ENCODE measurements around the gene MSGN1.
"Not testable (repeated sequence)": the region's sequence is repeated elsewhere in the genome, so short reads cannot be mapped to it uniquely, and the experiment has no call there.

Gene MSGN1

DNA sequence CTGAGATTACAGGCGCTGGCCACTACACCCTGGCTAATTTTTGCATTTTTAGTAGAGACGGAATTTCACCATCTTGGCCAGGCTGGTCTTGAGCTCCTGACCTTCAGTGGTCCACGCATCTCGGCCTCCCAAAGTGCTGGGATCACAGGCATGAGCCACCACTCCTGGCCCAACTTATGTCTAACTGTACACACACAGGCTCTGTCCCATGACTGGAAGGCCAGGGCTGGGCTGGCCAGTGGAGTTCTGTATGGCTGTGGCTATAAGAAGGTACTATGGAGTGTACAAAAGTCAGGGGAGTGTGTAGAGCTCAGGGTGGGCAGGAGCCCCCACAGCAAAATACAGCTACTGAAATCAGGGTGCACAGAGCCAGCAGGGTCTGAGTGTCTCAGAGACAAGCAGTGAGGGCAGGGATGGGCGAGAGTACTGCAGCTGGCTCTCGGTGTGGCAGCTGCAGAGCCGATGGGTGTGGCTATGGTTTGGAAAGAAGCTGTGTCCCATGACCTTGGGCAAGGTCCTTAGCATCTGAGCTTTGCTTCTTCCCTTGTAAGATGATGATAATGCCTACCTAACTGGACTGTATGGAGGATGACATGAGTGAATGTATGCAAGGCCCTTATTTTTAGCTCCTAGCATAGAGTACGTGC, 10.4 kb upstream of the MSGN1 start:
- DNase-seq (ENCODE audit: low read depth), result no peak

DNA sequence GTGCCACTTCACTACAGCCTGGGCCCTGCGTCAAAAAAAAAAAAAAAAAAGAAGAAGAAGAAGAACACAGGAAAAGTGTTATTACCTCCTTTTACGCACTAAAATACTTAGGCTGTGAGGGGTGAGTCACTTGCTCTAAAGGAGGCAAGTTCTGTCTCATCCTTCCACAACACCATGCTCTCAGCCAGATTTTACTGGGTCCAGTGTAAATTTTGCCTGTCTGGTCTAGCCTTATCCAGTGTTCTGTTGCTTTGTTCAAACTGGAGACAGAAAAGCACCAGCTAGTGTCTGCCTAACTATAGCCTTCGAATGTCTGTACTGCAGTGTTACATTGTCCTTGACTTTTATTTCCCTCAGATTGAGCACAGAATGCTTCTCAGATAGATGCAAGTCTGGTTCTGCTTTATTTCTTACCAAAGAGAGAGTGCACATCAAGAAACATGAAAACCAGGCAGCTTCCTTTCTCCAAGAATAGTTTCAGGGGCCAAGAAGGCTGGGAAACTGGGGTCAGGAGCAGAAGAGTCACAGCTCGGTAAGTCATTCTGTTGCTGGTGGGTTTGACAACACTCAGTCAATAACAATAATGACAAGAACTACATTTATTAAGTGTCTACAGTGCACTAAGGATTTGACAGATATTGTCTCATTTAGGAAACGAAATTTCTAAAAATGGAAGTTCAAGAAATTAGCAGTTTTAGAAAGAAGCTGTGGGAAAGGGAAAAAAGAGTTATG, 3.1 kb upstream of the MSGN1 start:
- DNase-seq (ENCODE audit: low read depth), result no peak

DNA sequence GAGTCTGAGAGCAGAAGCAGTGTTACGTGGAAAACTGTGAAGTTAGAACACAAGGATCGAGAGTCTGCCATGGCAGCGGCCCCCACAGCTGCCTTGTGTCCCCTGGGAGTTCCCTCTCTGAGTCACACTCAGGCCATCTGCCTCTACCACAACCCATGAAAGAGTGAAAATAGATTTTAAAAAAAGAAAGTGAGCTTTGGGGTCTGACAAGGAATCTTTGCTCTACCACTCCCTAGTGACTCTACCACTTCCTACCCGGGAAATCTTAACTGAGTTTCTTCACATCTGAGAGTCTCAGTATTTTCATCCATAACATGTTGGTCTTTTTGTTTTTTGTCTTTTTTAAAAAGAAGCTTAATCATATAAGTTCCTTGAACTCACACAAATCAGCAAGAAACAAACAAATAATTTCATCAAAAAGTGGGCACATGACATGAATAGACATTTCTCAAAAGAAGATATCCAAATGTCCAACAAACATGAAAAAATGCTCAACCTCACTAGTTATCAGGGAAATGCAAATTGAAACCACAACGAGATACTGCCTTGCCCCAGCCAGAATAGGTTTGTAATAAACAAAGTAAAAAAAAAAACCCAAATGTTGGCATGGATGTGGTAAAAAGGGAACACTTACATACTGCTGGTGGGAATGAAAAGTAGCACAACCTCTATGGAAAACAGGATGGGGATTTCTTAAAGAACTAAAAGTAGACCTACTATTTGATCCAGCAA, 2.4 kb upstream of the MSGN1 start:
- no peak for DNase-seq (ENCODE audit: low read depth)

DNA sequence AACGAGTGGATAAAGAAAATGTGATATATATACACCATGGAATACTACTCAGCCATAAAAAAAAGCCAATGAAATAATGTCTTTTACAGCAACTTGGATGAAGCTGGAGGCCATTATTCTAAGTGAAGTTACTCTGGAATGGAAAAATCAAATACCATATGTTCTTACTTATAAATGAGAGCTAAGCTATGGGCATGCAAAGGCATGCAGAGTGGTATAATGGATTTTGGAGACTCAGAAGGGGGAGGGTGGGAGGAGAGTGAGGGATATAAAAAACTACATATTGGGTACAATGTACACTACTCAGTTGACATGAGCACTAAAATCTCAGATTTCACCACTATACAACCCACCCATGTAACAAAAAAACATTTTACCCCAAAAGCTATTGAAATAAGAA, 1.7 kb upstream of the MSGN1 start:
- no peak for DNase-seq (ENCODE audit: low read depth)

DNA sequence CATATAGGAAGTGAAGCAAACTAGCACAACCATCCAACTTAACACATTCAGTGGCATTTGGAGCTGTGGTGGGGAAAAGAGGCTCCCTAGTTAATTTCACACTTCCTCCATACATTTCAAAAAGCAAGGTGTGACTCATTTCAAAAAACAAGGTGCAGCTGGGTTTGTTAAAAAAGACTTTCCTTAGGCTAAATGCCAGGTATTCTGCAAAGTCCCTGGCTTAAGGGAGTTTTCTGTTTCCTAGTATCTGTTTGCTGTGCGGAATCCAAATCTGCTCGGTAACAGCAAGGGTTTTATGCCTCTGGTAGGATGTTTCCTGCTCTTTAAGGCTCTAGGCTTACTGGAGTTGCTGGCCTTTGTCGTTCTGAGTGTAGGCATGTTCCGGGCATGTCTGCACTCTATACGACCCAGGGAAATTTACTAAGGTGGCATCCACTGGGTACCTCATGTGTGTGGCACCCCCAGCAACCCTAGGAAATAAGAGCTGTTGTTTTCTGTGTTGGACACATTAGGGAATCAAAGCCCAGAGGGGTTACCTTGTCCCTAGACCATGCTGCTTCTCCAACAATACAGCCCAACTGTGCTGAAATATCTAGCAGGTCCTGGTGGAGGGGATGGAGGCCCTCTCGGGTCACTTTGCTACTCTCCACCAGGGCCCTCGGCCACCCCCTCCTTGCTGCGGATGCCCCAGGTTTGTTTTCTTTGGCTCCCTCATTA, 634 bp upstream of the MSGN1 start:
- no peak for DNase-seq (ENCODE audit: low read depth)

DNA sequence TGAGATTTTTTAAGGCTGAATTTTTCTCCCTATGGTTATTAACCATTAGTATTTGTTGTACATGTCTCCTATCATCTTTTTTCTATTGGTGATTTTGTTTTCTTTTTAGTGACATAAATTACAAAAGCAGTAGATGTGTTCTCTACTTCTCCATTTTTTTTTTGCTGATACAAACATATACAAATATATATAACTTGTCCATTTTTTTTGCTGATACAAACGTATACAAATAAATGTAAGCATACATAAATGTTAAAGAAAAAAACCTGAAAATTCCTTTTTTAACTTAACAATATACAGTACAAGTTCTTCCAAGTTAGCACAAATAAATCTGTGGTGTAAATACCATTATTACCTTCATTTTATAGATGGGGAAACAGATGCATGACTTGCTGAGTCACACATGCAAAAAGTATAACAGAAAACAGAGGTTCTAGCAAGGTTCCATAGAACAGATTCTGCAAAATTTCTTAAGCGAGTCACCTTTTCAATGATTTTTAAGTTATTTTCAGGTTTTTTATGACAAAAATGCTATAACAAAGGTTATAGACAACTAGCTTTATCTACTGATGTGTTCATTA, 2.1 kb downstream of the MSGN1 start:
- DNase-seq (ENCODE audit: low read depth), result no peak

DNA sequence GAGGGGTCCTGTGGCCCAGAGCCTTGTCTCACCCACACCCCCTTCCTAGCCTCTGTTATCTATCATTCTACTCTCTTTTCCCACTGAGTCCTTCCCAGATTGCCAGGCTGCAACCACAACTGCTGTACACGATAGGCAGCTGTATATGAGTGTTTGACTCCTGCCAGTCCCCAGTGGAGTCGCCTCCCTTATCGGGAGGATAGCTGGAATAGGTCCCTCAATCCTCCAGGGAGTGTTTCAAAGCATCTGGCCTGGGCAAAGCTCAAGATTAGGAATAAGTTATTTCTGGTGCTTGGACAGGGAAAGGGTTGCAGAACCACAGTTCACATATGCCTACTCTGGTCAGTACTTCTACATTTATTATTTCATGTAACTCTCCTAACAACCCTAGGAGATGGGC, 4.8 kb downstream of the MSGN1 start:
- no peak for DNase-seq (ENCODE audit: low read depth)

DNA sequence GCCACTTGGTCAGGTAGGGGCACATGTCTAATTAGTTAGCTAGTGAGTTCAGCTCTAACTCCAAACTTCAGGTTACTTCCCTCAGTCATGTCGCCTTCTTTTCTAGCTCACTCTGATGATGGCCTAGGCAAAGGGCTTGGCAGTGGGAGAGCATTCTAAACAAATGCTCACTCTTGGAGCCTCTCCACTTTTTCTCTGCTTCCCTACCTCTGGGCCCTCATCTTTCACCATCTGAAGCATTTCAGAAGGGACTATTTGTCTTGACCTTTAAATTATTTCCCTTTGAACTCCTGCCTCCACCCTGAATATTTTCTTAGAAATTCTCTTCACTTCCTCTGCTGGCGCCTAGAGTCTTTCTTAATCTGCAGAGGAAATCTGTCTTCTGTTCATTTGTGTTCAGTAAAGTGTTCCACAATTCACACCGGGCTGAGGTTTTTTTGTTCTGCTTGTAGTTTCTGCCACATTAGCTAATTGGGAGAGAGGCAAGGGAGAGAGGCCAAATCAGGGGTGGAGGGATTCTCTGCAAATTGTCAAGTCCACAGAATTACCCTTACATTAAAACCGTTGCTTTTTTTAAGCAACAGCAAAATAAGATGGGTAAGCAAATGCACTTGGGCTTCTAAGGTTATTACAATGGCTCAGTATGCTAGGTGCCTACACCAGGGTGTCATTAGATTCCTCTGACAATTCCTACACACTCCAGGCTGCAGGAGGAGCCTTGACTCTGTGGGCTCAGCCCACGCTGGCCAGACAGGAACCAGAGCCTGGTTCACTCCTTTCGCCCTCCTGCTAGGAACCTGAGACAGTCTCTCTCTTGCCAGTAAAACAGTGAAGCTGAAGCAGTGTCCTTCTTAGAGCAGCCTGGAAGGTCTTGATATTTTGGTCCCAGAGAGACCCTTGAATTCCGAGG, 5.5 kb downstream of the MSGN1 start:
- no peak for DNase-seq (ENCODE audit: low read depth)

DNA sequence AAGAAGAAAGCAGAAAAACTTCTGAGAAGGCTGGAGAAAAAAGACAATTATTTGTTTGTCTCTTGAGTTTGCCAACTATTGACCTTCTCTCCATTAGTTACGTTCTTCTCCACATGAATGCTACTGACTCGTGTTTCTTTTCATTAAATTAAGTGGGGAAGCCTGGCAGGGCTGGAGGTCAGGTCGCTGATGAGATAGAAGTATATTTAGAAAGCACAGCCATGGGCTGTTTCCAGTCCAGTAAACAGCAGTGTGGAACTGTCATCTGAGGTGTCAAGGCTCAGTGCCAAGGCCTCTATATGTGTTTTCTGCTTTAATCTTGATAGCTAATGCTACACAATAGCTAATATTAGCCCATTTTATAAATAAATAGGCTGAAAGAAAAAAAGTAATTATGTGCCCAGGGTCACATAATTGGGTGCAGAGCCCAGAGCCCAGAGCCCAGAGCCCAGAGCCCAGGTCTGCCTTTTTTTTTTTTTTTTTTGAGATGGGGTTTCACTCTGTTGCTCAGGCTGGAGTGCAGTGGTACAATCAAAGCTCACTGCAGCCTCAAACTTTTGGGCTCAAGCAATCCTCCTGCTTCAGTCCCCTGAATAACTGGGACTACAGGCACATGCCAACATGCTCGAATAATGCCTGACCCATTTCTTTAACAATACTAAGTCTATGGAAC, 6.3 kb downstream of the MSGN1 start:
- DNase-seq (ENCODE audit: low read depth), result no peak

DNA sequence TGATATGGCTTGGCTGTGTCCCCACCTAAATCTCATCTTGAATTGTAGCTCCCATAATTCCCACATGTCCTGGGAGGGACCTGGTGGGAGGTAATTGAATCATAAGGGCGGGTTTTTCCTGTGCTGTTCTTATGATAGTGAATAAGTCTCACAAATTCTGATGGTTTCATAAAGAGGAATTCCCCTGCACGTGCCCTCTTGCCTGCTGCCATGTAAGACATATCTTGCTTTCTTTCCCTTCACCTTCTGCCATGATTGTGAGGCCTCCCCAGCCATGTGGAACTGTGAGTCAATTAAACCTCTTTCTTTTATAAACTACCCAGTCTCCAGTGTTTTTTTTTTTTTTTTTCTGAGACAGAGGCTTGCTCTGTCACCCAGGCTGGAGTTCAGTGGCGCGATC, 7.4 kb downstream of the MSGN1 start:
- DNase-seq (ENCODE audit: low read depth), result not testable (repeated sequence)

DNA sequence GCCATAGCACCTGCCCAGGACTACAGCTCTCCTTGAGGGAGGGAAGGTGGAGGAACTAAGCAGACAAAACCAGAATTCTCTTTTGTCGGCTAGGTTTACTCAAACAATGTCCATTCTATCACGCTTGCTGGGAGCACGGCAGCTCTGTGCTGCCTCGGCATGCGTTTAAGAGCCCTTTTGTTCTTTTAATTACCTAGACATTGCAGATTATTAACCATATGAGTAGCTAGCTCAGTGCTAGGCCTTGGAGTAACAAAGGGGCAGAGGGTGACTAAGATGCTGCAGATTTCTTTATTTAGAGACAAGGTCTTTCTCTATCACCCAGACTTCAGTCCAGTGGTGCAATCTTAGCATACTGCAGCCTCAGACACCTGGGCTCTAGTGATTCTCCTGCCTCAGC, 11.1 kb downstream of the MSGN1 start:
- no peak for DNase-seq (ENCODE audit: low read depth)

DNA sequence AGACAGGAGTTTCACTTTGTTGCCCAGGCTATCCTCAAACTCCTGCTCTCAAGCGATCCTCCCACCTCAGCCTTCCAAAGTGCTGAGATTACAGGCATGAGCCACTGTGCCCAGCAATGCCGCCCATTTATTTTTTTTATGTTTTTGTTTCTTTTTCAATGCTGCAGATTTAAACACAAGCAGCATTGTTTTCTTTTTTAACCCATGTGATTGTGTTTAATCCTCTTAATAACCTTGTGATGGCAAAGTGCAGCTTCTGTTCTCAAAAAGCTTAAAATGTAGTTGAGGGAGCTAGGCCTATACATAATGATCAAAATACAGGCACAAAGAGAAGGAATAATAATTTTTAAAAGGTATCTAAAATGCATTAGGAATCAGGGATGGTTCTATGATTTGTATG, 11.5 kb downstream of the MSGN1 start:
- DNase-seq (ENCODE audit: low read depth), result no peak

DNA sequence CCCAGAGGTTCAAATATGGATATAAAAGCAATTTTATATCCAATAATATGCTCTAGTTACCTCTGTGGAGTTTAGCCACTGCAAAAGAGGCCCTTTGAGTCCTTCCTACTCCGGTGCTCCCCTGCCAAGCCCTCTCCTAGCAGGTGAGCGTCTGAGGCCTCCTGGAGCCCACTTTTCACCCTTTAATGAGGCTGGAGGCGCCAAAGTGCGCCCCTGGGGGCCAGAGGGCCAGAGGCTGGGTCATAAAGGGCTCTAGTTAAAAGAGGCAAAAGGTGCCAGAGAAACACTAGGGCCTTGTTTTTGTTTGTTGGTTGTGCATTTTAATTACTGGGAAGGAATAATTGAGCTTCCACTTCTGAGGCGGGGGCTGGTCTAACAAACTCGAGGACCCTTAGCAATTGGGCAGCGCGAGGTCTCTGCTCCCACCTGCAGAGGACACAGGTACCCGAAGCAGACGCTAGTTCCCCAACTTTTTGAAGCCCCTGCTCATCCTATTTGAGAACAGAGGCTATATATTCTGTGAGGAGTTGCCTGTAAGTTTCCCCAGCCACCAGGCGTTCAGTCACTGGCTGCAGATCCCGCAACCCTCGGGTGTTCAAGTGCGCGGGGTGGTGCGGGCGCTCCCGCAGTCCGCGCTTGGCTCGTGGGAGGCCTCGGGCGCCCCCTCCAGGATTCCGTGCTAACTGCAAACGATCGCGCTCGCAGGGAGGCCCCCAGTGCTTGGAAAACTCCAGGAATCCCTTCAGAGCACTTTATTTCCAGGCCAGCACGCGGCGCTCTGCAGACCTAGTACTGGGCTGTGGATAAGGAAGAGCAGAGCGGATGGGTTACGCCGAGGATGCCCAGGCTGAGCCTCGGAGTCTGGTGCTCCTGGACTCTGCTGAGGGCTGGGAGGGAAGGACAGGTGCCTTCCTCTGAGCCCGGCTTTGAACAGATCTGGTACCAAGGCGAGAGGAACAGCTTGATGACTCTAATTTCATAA, 14.1 kb downstream of the MSGN1 start:
- DNase-seq (ENCODE audit: low read depth), result no peak

DNA sequence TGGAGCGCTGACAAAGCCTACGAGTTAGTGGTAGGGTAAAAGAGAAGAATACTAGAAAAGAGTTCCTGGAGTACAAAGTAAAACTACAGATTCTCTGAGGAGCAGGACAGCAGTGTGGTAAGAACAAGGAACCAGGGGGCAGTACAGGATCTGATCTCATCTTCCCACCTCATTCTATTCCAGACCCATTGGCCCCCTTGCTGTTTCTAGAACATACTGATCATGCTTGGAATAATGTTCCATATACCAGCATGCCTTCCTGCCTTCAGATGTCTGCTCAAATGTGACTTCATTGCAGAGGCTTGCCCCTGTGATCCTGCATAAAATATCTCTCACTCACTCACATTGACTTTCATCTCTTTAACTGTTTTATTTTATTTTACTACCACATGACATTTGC, 19.3 kb downstream of the MSGN1 start:
- no peak for DNase-seq (ENCODE audit: low read depth)

DNA sequence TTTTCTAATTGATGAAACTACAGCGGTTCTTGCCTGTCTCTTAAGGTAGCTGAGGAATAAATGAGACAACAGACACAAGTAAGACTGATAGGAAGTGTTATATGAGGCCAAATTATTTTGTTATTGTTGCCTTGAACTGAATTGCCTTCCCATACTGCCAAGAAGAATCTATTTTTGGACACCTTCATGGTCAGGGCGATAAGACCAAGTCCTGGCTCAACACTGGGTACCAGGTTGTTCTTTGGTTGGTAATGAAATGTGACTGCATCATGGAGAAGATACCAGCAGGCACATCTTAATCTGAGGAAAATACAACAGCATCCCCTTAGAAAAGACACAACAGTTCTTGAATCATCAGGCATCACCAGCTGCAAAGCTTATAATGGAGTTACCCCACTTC, 23.7 kb downstream of the MSGN1 start:
- DNase-seq (ENCODE audit: low read depth), result no peak

DNA sequence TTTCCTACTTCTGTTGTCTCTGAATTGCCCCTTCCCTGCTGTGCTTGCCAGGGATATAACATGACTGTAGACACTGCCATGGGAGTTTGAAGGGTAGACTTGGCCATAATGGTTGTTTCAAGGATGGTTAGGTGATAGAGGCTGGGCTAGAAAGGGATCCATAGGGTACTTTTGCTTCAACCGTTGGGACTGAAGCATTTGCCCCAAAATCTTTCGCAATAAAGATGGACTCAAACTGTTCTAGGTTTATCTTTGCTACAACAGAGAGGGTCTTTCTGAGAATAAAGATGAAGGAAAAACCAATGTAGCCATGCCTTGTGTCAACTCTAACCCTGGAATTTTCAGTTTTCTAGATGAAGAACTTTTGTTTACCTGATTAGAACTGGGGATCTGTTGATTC, 27.2 kb downstream of the MSGN1 start:
- no peak for DNase-seq (ENCODE audit: low read depth)

DNA sequence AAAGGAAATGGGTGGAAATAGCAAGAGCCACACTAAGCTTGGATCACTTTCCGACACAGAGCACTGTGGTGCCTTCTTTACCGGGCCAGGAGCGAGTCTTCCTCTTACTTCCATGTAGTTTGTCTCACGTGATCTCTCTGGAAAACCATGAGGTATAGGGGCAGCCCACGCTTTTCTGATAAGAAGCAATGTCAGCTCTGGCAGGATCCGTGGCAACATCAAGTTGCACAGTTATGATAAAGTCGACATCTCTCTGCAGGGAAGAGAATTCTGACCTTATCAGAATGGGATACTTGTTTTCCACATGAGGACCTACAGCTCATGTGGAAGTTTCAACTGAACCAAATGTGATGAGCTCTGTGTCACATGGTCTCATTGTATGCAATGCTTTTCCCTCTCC, 29.5 kb downstream of the MSGN1 start:
- DNase-seq (ENCODE audit: low read depth), result no peak

DNA sequence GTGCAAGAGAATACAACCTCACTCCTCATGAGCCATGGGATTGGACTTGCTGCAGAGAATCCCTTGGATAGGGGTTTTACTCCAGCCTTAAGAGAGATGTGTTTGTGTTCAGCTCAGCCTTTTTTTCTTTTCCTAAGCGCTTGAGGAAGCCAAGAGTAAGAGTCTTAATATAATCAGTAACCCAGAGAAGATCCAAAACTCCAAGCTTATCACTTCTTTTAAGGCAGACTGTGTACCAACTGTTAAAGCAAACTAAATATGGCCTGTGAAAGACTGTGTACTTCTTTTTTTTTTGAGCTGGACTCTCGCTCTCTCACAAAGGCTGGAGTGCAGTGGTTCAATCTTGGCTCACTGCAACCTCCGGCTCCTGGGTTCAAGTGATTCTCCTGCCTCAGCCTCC, 30.4 kb downstream of the MSGN1 start:
- no peak for DNase-seq (ENCODE audit: low read depth)

DNA sequence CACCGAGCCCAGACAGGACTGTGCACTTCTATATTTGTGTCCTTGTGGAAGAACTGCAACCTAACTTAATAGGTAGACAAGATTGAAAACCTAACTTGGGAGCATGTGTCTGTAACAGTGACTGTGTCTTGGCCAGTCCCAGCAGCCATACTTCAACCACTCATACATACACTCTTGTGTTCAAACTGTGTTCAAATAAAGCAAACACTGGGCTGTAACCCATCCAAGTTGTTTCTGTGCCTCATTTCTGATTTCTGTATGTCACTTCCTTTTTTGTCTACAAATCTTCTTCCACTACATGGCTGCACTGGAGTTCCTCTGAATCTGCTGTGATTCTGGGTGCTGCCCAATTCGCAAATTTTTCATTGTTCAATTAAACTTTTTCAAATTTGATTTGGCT, 31.0 kb downstream of the MSGN1 start:
- DNase-seq (ENCODE audit: low read depth), result no peak

DNA sequence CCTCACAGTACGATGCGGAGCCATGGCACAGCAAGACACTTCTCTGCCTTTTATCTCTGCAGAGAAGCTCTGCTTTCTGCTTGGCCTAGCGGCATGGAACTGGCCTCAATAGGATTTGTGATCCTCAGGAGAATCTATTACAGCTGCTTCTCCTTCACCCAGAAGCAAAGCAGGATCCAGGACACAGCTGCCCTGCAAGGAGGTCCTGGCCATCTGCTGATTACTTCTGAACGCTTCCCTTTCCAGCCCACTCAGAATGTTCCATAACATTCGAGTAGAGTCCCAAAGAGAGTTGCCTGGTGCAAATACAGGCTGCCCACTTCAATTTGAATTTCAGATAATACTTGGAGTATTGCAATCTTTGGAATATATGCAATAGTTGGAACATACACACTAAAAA, 33.0 kb downstream of the MSGN1 start:
- no peak for DNase-seq (ENCODE audit: low read depth)
